GM18520 (cell line): ENCODE results near the gene TM4SF4.

Experiments used
- ATAC-seq: cut with Tn5 transposase; IDR thresholded peaks from one replicate; pipeline ENCODE4 v1.9.1; 2021; ENCODE audit not compliant: unreplicated experiment

The TM4SF4 gene

GRCh38 chr3:149454746-149455145 is 19.8 kb upstream of the TM4SF4 start:
- no peak for ATAC-seq

- no peak for ATAC-seq
Observed at GRCh38 chr3:149455366-149455765, 19.1 kb upstream of the TM4SF4 start.

GRCh38 chr3:149455989-149456388 is 18.5 kb upstream of the TM4SF4 start:
- no peak for ATAC-seq

- ATAC-seq = no peak
Observed at GRCh38 chr3:149459491-149460059, 14.9 kb upstream of the TM4SF4 start.

GRCh38 chr3:149460117-149460516 is 14.4 kb upstream of the TM4SF4 start:
- no peak for ATAC-seq

- no peak for ATAC-seq
Observed at GRCh38 chr3:149462051-149462450, 12.4 kb upstream of the TM4SF4 start.

- ATAC-seq = no peak
Observed at GRCh38 chr3:149462581-149463011, 11.9 kb upstream of the TM4SF4 start.

GRCh38 chr3:149463921-149464320 is 10.6 kb upstream of the TM4SF4 start:
- no peak for ATAC-seq

- no peak for ATAC-seq
Observed at GRCh38 chr3:149464542-149465328, 9.8 kb upstream of the TM4SF4 start.

GRCh38 chr3:149465351-149465883 is 9.1 kb upstream of the TM4SF4 start:
- no peak for ATAC-seq

- ATAC-seq = no peak
Observed at GRCh38 chr3:149466192-149466591, 8.3 kb upstream of the TM4SF4 start.

- ATAC-seq = peak; percentile 91
Observed at GRCh38 chr3:149468504-149469212, 5.8 kb upstream of the TM4SF4 start.

- ATAC-seq = no peak
Observed at GRCh38 chr3:149470381-149470780, 4.1 kb upstream of the TM4SF4 start.

- no peak for ATAC-seq
Observed at GRCh38 chr3:149472030-149472797, 2.3 kb upstream of the TM4SF4 start.

- ATAC-seq = no peak
Observed at GRCh38 chr3:149473357-149474249, 894 bp upstream of the TM4SF4 start.

- no peak for ATAC-seq
Observed at GRCh38 chr3:149475451-149476060, 1.1 kb downstream of the TM4SF4 start.

GRCh38 chr3:149476225-149476624 is 1.7 kb downstream of the TM4SF4 start:
- ATAC-seq = no peak

- no peak for ATAC-seq
Observed at GRCh38 chr3:149479621-149480325, 5.3 kb downstream of the TM4SF4 start.
